Measurements from ENCODE around the gene OLFM3. TPM values are rescaled to one million over a fixed set of nuclear protein-coding genes. Genes with fewer than 3 reads are reported as not detected.

Gene OLFM3
- total RNA-seq, 1 donor from 2014 or later = not detected

- H3K27ac Mint-ChIP-seq (ENCODE audit: unreplicated experiment) = no peak overlapping the region
- H3K4me1 Mint-ChIP-seq (ENCODE audit: low read depth) = no peaks in the 10 kb centered on the region
- DNase-seq (ENCODE audit: low spot score) = no peak
- peaks cover 4% of the 10 kb centered on the region for H3K27me3 Mint-ChIP-seq (ENCODE audit: low read depth)
- TF ChIP-seq CTCF (IDR thresholded peaks at IDR 0.05) = no peak
- no peak overlapping the region for H3K4me3 Mint-ChIP-seq (ENCODE audit: unreplicated experiment)
- no peaks in the 10 kb centered on the region for H3K9me3 Mint-ChIP-seq (ENCODE audit: low read depth)
- no peaks in the 10 kb centered on the region for H3K36me3 Mint-ChIP-seq (ENCODE audit: low read depth)
These were observed 198.3 kb downstream of the OLFM3 start for GRCh38 chr1:101798417-101798816.

- no peak overlapping the region for H3K27ac Mint-ChIP-seq (ENCODE audit: unreplicated experiment)
- H3K27me3 Mint-ChIP-seq (ENCODE audit: low read depth) = peaks cover 4% of the 10 kb centered on the region
- H3K4me3 Mint-ChIP-seq (ENCODE audit: unreplicated experiment) = no peak overlapping the region
These were observed 199.0 kb downstream of the OLFM3 start for GRCh38 chr1:101797722-101798121.

GRCh38 chr1:101781201-101781831 lies 215.4 kb downstream of the OLFM3 start:
- Mint-ChIP-seq H3K9me3 (ENCODE audit: low read depth) (no peaks in the 10 kb centered on the region), H3K4me1 (ENCODE audit: low read depth) (no peaks in the 10 kb centered on the region), H3K36me3 (ENCODE audit: low read depth) (no peaks in the 10 kb centered on the region), H3K4me3 (ENCODE audit: unreplicated experiment) (no peak overlapping the region), H3K27me3 (ENCODE audit: low read depth) (peaks cover 11% of the 10 kb centered on the region), H3K27ac (ENCODE audit: unreplicated experiment) (no peak overlapping the region)
- no peak for DNase-seq (ENCODE audit: low spot score)
- no peak for TF ChIP-seq CTCF (IDR thresholded peaks at IDR 0.05)

More at GRCh38 chr1:101797722-101798121, 199.0 kb downstream of the OLFM3 start:
- H3K4me1 Mint-ChIP-seq (ENCODE audit: low read depth) = no peaks in the 10 kb centered on the region
- no peak for TF ChIP-seq CTCF (IDR thresholded peaks at IDR 0.05)
- H3K36me3 Mint-ChIP-seq (ENCODE audit: low read depth) = no peaks in the 10 kb centered on the region
- H3K9me3 Mint-ChIP-seq (ENCODE audit: low read depth) = no peaks in the 10 kb centered on the region
- DNase-seq (ENCODE audit: low spot score) = no peak

- H3K4me1 Mint-ChIP-seq (ENCODE audit: low read depth) = no peaks in the 10 kb centered on the region
- H3K27me3 Mint-ChIP-seq (ENCODE audit: low read depth) = peaks cover 19% of the 10 kb centered on the region
- TF ChIP-seq CTCF (IDR thresholded peaks at IDR 0.05) = peak; percentile 69
- no peaks in the 10 kb centered on the region for H3K9me3 Mint-ChIP-seq (ENCODE audit: low read depth)
- DNase-seq (ENCODE audit: low spot score) = no peak
- no peaks in the 10 kb centered on the region for H3K36me3 Mint-ChIP-seq (ENCODE audit: low read depth)
- H3K4me3 Mint-ChIP-seq (ENCODE audit: unreplicated experiment) = no peak overlapping the region
- H3K27ac Mint-ChIP-seq (ENCODE audit: unreplicated experiment) = no peak overlapping the region
These were observed 227.2 kb downstream of the OLFM3 start for GRCh38 chr1:101769520-101769919.

GRCh38 chr1:101757985-101758384 lies 238.7 kb downstream of the OLFM3 start:
- Mint-ChIP-seq H3K27ac (ENCODE audit: unreplicated experiment) (no peak overlapping the region), H3K9me3 (ENCODE audit: low read depth) (no peaks in the 10 kb centered on the region), H3K4me1 (ENCODE audit: low read depth) (no peaks in the 10 kb centered on the region), H3K4me3 (ENCODE audit: unreplicated experiment) (no peak overlapping the region), H3K36me3 (ENCODE audit: low read depth) (no peaks in the 10 kb centered on the region), H3K27me3 (ENCODE audit: low read depth) (peaks cover 16% of the 10 kb centered on the region)
- no peak for DNase-seq (ENCODE audit: low spot score)
- TF ChIP-seq CTCF (IDR thresholded peaks at IDR 0.05) = no peak

Data from chondrocyte (in vitro differentiated cells).